ENCODE results near the gene FOXR2.

The FOXR2 gene

DNA sequence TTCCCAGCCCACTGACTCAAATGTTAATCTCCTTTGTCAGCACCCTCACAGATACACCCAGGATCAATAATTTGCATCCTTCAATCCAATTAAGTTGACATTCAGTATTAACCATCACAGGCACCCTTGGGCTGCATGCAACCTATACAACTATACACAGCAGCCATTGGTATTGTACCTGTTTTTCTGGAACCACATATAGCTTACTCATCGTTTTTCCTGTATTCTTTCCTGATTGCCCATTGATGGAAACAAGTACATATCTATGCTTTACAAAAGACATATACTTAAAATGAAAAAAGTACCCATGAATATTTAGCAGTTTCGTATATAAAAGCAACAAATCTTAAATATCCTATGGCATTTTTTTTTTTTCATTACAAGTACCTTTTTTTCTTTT lies 3.7 kb upstream of the FOXR2 start:
- peaks cover 24% of the 10 kb centered on the region for H3K9me3 Mint-ChIP-seq
- TF ChIP-seq, protein P1, sequence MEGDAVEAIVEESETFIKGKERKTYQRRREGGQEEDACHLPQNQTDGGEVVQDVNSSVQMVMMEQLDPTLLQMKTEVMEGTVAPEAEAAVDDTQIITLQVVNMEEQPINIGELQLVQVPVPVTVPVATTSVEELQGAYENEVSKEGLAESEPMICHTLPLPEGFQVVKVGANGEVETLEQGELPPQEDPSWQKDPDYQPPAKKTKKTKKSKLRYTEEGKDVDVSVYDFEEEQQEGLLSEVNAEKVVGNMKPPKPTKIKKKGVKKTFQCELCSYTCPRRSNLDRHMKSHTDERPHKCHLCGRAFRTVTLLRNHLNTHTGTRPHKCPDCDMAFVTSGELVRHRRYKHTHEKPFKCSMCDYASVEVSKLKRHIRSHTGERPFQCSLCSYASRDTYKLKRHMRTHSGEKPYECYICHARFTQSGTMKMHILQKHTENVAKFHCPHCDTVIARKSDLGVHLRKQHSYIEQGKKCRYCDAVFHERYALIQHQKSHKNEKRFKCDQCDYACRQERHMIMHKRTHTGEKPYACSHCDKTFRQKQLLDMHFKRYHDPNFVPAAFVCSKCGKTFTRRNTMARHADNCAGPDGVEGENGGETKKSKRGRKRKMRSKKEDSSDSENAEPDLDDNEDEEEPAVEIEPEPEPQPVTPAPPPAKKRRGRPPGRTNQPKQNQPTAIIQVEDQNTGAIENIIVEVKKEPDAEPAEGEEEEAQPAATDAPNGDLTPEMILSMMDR (IDR thresholded peaks at IDR 0.05; ENCODE audit: unreplicated experiment in 3 of 3), result no peak
- H3K36me3 Mint-ChIP-seq (ENCODE audit: low read depth), result no peaks in the 10 kb centered on the region
- H3K27ac Mint-ChIP-seq, result no peak overlapping the region
- H3K4me3 Mint-ChIP-seq, result no peak overlapping the region
- H3K27me3 Mint-ChIP-seq (ENCODE audit: low read depth), result no peaks in the 10 kb centered on the region
- H3K4me1 Mint-ChIP-seq, result no peaks in the 10 kb centered on the region

DNA sequence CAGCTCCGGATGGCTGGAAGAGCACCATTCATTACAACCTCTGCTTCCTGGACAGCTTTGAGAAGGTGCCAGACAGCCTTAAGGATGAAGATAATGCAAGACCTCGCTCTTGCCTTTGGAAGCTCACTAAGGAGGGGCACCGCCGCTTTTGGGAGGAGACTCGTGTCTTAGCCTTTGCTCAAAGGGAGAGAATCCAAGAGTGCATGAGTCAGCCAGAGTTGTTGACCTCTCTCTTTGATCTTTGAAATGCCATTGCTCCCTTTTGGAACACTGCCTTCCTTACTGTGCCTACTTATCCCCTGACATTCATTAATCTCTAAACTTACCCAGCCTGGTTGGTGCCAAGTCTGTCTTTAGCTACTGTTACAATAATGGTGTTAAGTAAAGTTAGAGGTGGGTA lies 1.2 kb downstream of the FOXR2 start:
- no peaks in the 10 kb centered on the region for H3K36me3 Mint-ChIP-seq (ENCODE audit: low read depth)
- no peaks in the 10 kb centered on the region for H3K4me1 Mint-ChIP-seq
- H3K27me3 Mint-ChIP-seq (ENCODE audit: low read depth), result no peaks in the 10 kb centered on the region
- H3K4me3 Mint-ChIP-seq, result no peak overlapping the region
- TF ChIP-seq, protein P1 (IDR thresholded peaks at IDR 0.05; ENCODE audit: unreplicated experiment in 3 of 3), result no peak
- H3K9me3 Mint-ChIP-seq, result peaks cover 17% of the 10 kb centered on the region
- H3K27ac Mint-ChIP-seq, result no peak overlapping the region

DNA sequence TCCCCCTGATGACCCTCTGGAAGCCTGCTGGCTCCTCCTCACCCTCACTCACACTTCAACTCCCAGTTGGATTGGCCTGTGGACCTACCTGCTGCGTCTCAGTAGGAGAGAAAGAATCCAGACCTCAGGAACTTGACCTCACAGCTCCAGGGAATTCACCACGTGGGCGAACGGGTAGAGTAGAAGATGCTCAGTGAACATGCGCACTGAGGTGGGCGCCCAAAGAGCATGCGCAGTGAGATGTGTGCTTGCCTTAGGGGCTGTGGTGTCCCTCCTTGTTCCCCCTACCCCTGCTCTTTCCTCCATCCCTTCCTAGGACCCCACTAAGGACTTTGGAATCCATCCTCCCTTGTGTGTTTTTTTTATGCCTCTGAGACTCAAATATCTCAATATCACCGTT lies 12.9 kb downstream of the FOXR2 start:
- no peak overlapping the region for H3K4me3 Mint-ChIP-seq
- no peak overlapping the region for H3K27ac Mint-ChIP-seq
- no peaks in the 10 kb centered on the region for H3K36me3 Mint-ChIP-seq (ENCODE audit: low read depth)
- TF ChIP-seq, protein P1 (IDR thresholded peaks at IDR 0.05; ENCODE audit: unreplicated experiment in 3 of 3), result no peak
- H3K4me1 Mint-ChIP-seq, result no peaks in the 10 kb centered on the region
- peaks cover 14% of the 10 kb centered on the region for H3K9me3 Mint-ChIP-seq
- no peaks in the 10 kb centered on the region for H3K27me3 Mint-ChIP-seq (ENCODE audit: low read depth)

DNA sequence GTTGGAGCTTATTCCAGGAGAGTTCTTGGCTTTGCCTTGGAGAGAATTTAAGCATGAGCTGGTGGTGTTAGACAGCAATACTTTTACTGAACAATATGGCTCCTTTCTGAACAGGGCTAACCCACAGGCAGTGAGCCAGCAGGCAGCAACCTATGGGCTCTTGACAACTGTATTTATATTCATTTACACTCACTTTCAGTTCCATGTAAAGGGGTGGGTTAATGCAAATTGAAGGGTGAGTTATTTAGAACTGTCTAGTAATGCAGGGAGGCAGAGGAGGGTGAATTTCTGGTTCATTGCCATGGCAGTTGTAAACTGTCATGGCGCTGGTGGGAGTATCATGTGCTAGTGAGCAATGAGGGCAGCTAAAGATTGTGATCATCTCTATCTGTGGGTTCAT lies 15.7 kb downstream of the FOXR2 start:
- Mint-ChIP-seq H3K36me3 (ENCODE audit: low read depth) (no peaks in the 10 kb centered on the region), H3K27ac (no peak overlapping the region), H3K4me1 (no peaks in the 10 kb centered on the region), H3K27me3 (ENCODE audit: low read depth) (no peaks in the 10 kb centered on the region), H3K4me3 (no peak overlapping the region), H3K9me3 (peaks cover 18% of the 10 kb centered on the region)
- TF ChIP-seq, protein P1 (IDR thresholded peaks at IDR 0.05; ENCODE audit: unreplicated experiment in 3 of 3), result no peak

DNA sequence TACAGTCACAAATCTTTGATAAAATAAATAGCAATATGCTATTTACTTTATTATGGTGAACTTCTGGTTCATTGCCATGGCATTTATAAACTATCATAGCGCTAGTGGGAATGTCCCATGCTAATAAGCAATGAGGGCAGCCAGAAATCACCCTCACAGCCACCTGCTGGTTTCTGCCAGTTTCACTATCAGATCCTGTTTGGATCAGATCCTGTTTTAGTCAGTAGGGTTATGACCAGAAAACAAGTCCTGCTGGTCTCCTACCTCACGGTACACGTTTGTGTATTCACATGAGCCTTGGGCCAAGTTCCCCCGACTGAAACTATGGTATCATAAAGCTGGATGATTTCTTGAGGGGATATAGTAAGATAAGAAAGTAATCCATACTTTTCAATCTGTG lies 17.7 kb downstream of the FOXR2 start:
- no peaks in the 10 kb centered on the region for H3K36me3 Mint-ChIP-seq (ENCODE audit: low read depth)
- no peaks in the 10 kb centered on the region for H3K4me1 Mint-ChIP-seq
- H3K9me3 Mint-ChIP-seq, result peaks cover 17% of the 10 kb centered on the region
- no peaks in the 10 kb centered on the region for H3K27me3 Mint-ChIP-seq (ENCODE audit: low read depth)
- H3K27ac Mint-ChIP-seq, result no peak overlapping the region
- no peak overlapping the region for H3K4me3 Mint-ChIP-seq
- TF ChIP-seq, protein P1 (IDR thresholded peaks at IDR 0.05; ENCODE audit: unreplicated experiment in 3 of 3), result no peak

DNA sequence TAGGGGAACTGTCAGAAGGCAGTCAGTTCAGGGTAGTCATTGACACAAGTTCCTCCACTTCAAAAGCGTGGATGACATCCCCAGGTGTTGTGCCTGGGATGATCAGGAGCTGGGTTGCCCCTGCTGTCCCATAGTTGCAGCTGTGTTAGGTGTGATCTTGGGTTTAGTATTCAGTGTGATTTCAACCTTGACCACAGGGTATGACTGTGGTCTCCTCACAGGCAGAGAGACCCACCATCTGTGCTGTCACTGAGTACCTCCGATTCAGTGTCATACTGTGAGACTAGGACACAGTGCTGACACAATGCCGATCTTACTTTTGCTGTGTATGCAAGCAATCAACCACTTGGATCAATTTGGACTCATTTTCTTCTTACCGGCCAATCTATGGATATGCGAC lies 25.2 kb downstream of the FOXR2 start:
- Mint-ChIP-seq H3K36me3 (ENCODE audit: low read depth) (no peaks in the 10 kb centered on the region), H3K9me3 (peaks cover 9% of the 10 kb centered on the region), H3K27ac (no peak overlapping the region), H3K4me1 (no peaks in the 10 kb centered on the region), H3K4me3 (no peak overlapping the region), H3K27me3 (ENCODE audit: low read depth) (no peaks in the 10 kb centered on the region)
- TF ChIP-seq, protein P1 (IDR thresholded peaks at IDR 0.05; ENCODE audit: unreplicated experiment in 3 of 3), result no peak

Data from nephron (organoid).